BE2C (cell line): ENCODE results near the gene MTAP.

Source experiments
- DNase-seq: peaks from one replicate; pipeline ENCODE4 v3.0.0-alpha.2; 2020
- H3K27me3 ChIP-seq: fragments of 250-450 bp; sonication (Bioruptor Pico); 2 replicates; pipeline ENCODE4 v1.5.1; 2020; ENCODE audit warnings: mild to moderate bottlenecking
- H3K36me3 ChIP-seq: fragments of 250-450 bp; sonication (Bioruptor Pico); 2 replicates; pipeline ENCODE4 v1.5.1; 2020; ENCODE audit warnings: mild to moderate bottlenecking
- H3K4me1 ChIP-seq: fragments of 250-450 bp; sonication (Bioruptor Pico); 2 replicates; pipeline ENCODE4 v1.5.1; 2020
- H3K4me3 ChIP-seq: 2 replicates; pipeline ENCODE4 v1.5.1; 2011; ENCODE audit warnings: low read depth, low read length
- H3K9me3 ChIP-seq: fragments of 250-450 bp; sonication (Bioruptor Pico); 2 replicates; pipeline ENCODE4 v1.5.1; 2020
- CTCF ChIP-seq: IDR thresholded peaks from 2 replicates; pipeline ENCODE4 v1.5.1; 2012; ENCODE audit warnings: mild to moderate bottlenecking, low read depth, low read length

Gene MTAP

GRCh38 chr9:21833090-21833801, 30.8 kb downstream of the MTAP start:
- Histone ChIP-seq H3K4me1 (no peaks in the 10 kb centered on the region), H3K27me3 (no peaks in the 10 kb centered on the region), H3K4me3 (no peak overlapping the region), H3K9me3 (no peaks in the 10 kb centered on the region), H3K36me3 (peaks cover 84% of the 10 kb centered on the region)
- no peak for DNase-seq
- no peak for TF ChIP-seq CTCF

GRCh38 chr9:21835121-21835520, 32.7 kb downstream of the MTAP start:
- DNase-seq = no peak
- Histone ChIP-seq H3K27me3 (no peaks in the 10 kb centered on the region), H3K4me1 (no peaks in the 10 kb centered on the region), H3K4me3 (no peak overlapping the region), H3K9me3 (no peaks in the 10 kb centered on the region), H3K36me3 (peaks cover 87% of the 10 kb centered on the region)
- TF ChIP-seq CTCF = no peak

- Histone ChIP-seq H3K4me1 (no peaks in the 10 kb centered on the region), H3K36me3 (peaks cover 90% of the 10 kb centered on the region), H3K9me3 (no peaks in the 10 kb centered on the region), H3K27me3 (no peaks in the 10 kb centered on the region), H3K4me3 (no peak overlapping the region)
- DNase-seq = no peak
- TF ChIP-seq CTCF = no peak
These were observed 34.2 kb downstream of the MTAP start for GRCh38 chr9:21836437-21837161.

GRCh38 chr9:21837501-21837900, 35.1 kb downstream of the MTAP start:
- Histone ChIP-seq H3K4me3 (no peak overlapping the region), H3K27me3 (no peaks in the 10 kb centered on the region), H3K36me3 (peaks cover 88% of the 10 kb centered on the region), H3K4me1 (no peaks in the 10 kb centered on the region), H3K9me3 (no peaks in the 10 kb centered on the region)
- TF ChIP-seq CTCF = no peak
- no peak for DNase-seq

- TF ChIP-seq CTCF = no peak
- H3K4me3 ChIP-seq = no peak overlapping the region
- no peaks in the 10 kb centered on the region for H3K27me3 ChIP-seq
- no peaks in the 10 kb centered on the region; the same call in 1 of the 2 replicates for H3K9me3 ChIP-seq
- H3K4me1 ChIP-seq = no peaks in the 10 kb centered on the region
- peaks cover 79% of the 10 kb centered on the region for H3K36me3 ChIP-seq
- no peak for DNase-seq
These were observed 38.2 kb downstream of the MTAP start for GRCh38 chr9:21840647-21841046.

GRCh38 chr9:21841133-21841532, 38.7 kb downstream of the MTAP start:
- no peaks in the 10 kb centered on the region for H3K4me1 ChIP-seq
- H3K27me3 ChIP-seq = no peaks in the 10 kb centered on the region
- peaks cover 81% of the 10 kb centered on the region for H3K36me3 ChIP-seq
- H3K4me3 ChIP-seq = no peak overlapping the region
- no peaks in the 10 kb centered on the region; the same call in 1 of the 2 replicates for H3K9me3 ChIP-seq
- no peak for DNase-seq
- no peak for TF ChIP-seq CTCF
